KMS-11 (cell line): Measurements from ENCODE around the gene TRIM73.
"Not testable (repeated sequence)": the region's sequence is repeated elsewhere in the genome, so short reads cannot be mapped to it uniquely, and the experiment has no call there.

Experiments used
- H2AFZ ChIP-seq: fragments of 200-600 bp; sonication (generic); 2 replicates; pipeline ENCODE4 v1.6.1; 2016; ENCODE audit warnings: antibody characterized with exemption, mixed run types, low read depth
- H3K27ac ChIP-seq: fragments of 200-600 bp; sonication (generic); 2 replicates; pipeline ENCODE4 v1.6.1; 2016; ENCODE audit warnings: mild to moderate bottlenecking, mixed run types
- H3K27me3 ChIP-seq: fragments of 200-600 bp; sonication (generic); 2 replicates; pipeline ENCODE4 v1.6.1; 2017; ENCODE audit warnings: mild to moderate bottlenecking, low read depth, mixed run types, moderate library complexity; ENCODE audit not compliant: insufficient read depth
- H3K36me3 ChIP-seq: fragments of 200-600 bp; sonication (generic); 2 replicates; pipeline ENCODE4 v1.6.1; 2017; ENCODE audit warnings: mild to moderate bottlenecking, mixed run types; ENCODE audit not compliant: insufficient read depth
- H3K4me1 ChIP-seq: fragments of 200-600 bp; sonication (generic); 2 replicates; pipeline ENCODE4 v1.6.1; 2016; ENCODE audit warnings: mild to moderate bottlenecking, low read depth, mixed run types; ENCODE audit not compliant: poor library complexity, severe bottlenecking
- H3K4me2 ChIP-seq: fragments of 200-600 bp; sonication (generic); 2 replicates; pipeline ENCODE4 v1.7.0; 2016; ENCODE audit warnings: mild to moderate bottlenecking, mixed run types
- H3K4me3 ChIP-seq: fragments of 200-600 bp; sonication (generic); IDR thresholded peaks from 2 replicates; pipeline ENCODE4 v1.6.1; 2017; ENCODE audit warnings: low read depth, low read length, mixed read lengths; ENCODE audit not compliant: insufficient read depth
- H3K79me2 ChIP-seq: fragments of 200-600 bp; sonication (generic); 2 replicates; pipeline ENCODE4 v1.6.1; 2016; ENCODE audit warnings: low read depth, mixed run types; ENCODE audit not compliant: insufficient read depth
- H3K9ac ChIP-seq: fragments of 200-600 bp; sonication (generic); 2 replicates; pipeline ENCODE4 v1.6.1; 2016; ENCODE audit warnings: mild to moderate bottlenecking, mixed run types
- H4K20me1 ChIP-seq: fragments of 200-600 bp; sonication (generic); 2 replicates; pipeline ENCODE4 v1.6.1; 2016; ENCODE audit warnings: mild to moderate bottlenecking, mixed run types; ENCODE audit not compliant: insufficient read depth

TRIM73 gene

GRCh38 chr7:75415829-75416373 lies 20.5 kb downstream of the TRIM73 start:
- H3K4me2 ChIP-seq, H3K79me2 ChIP-seq, H4K20me1 ChIP-seq, H3K36me3 ChIP-seq, H3K4me3 ChIP-seq, H3K9ac ChIP-seq, H3K27me3 ChIP-seq, H3K27ac ChIP-seq, H3K4me1 ChIP-seq, H2AFZ ChIP-seq: not testable (repeated sequence)

GRCh38 chr7:75416787-75417186 lies 21.4 kb downstream of the TRIM73 start:
- H3K36me3 ChIP-seq, H2AFZ ChIP-seq, H3K4me2 ChIP-seq, H4K20me1 ChIP-seq, H3K4me3 ChIP-seq, H3K27me3 ChIP-seq, H3K27ac ChIP-seq, H3K9ac ChIP-seq, H3K4me1 ChIP-seq, H3K79me2 ChIP-seq: not testable (repeated sequence)

GRCh38 chr7:75418292-75418858 lies 22.9 kb downstream of the TRIM73 start:
- H3K36me3 ChIP-seq, H3K4me2 ChIP-seq, H3K9ac ChIP-seq, H2AFZ ChIP-seq, H4K20me1 ChIP-seq, H3K4me3 ChIP-seq, H3K79me2 ChIP-seq, H3K4me1 ChIP-seq, H3K27me3 ChIP-seq, H3K27ac ChIP-seq: not testable (repeated sequence)

GRCh38 chr7:75419210-75419609 lies 23.8 kb downstream of the TRIM73 start:
- not testable (repeated sequence) for H2AFZ ChIP-seq, H3K4me2 ChIP-seq, H3K36me3 ChIP-seq, H3K27ac ChIP-seq, H4K20me1 ChIP-seq, H3K4me3 ChIP-seq, H3K27me3 ChIP-seq, H3K79me2 ChIP-seq, H3K9ac ChIP-seq, H3K4me1 ChIP-seq

- H3K27ac ChIP-seq, H3K9ac ChIP-seq, H4K20me1 ChIP-seq, H3K27me3 ChIP-seq, H2AFZ ChIP-seq, H3K4me2 ChIP-seq, H3K4me1 ChIP-seq, H3K4me3 ChIP-seq, H3K79me2 ChIP-seq, H3K36me3 ChIP-seq: not testable (repeated sequence)
Observed at GRCh38 chr7:75419693-75420092, 24.3 kb downstream of the TRIM73 start.

- not testable (repeated sequence) for H3K27ac ChIP-seq, H4K20me1 ChIP-seq, H3K79me2 ChIP-seq, H3K4me1 ChIP-seq, H3K4me2 ChIP-seq, H2AFZ ChIP-seq, H3K27me3 ChIP-seq, H3K9ac ChIP-seq, H3K36me3 ChIP-seq, H3K4me3 ChIP-seq
Observed at GRCh38 chr7:75420152-75420551, 24.7 kb downstream of the TRIM73 start.

GRCh38 chr7:75421798-75422710 lies 26.6 kb downstream of the TRIM73 start:
- not testable (repeated sequence) for H3K4me2 ChIP-seq, H3K9ac ChIP-seq, H3K27me3 ChIP-seq, H3K4me1 ChIP-seq, H3K4me3 ChIP-seq, H4K20me1 ChIP-seq, H3K36me3 ChIP-seq, H3K27ac ChIP-seq, H2AFZ ChIP-seq, H3K79me2 ChIP-seq

GRCh38 chr7:75423481-75423880 lies 28.1 kb downstream of the TRIM73 start:
- not testable (repeated sequence) for H3K4me1 ChIP-seq, H3K27ac ChIP-seq, H2AFZ ChIP-seq, H3K79me2 ChIP-seq, H3K27me3 ChIP-seq, H3K4me2 ChIP-seq, H4K20me1 ChIP-seq, H3K36me3 ChIP-seq, H3K9ac ChIP-seq, H3K4me3 ChIP-seq

- H3K4me3 ChIP-seq, H3K79me2 ChIP-seq, H3K4me2 ChIP-seq, H3K4me1 ChIP-seq, H2AFZ ChIP-seq, H3K27me3 ChIP-seq, H3K9ac ChIP-seq, H4K20me1 ChIP-seq, H3K27ac ChIP-seq: not testable (repeated sequence)
- peaks cover 12% of the 10 kb centered on the region; the same call in 1 of the 2 replicates for H3K36me3 ChIP-seq
Observed at GRCh38 chr7:75439000-75439399, 43.6 kb downstream of the TRIM73 start.

- H3K36me3 ChIP-seq, H3K4me3 ChIP-seq, H3K9ac ChIP-seq, H3K4me1 ChIP-seq, H3K27me3 ChIP-seq, H3K27ac ChIP-seq, H3K79me2 ChIP-seq, H4K20me1 ChIP-seq, H2AFZ ChIP-seq: not testable (repeated sequence)
- H3K4me2 ChIP-seq = peak overlapping the region; percentile 54
Observed at GRCh38 chr7:75442101-75442464, 46.7 kb downstream of the TRIM73 start.
